GM10266 (cell line): ENCODE measurements around the gene P2RX2.

Experiments used
- DNase-seq: peaks from one replicate; pipeline ENCODE4 v3.0.0; 2012; ENCODE audit errors: extremely low spot score
- CTCF ChIP-seq: IDR thresholded peaks from 2 replicates; pipeline ENCODE4 v1.5.1; 2012; ENCODE audit warnings: mild to moderate bottlenecking, low read depth; ENCODE audit not compliant: control insufficient read depth, insufficient read depth; ENCODE audit errors: missing control alignments

The P2RX2 gene

GRCh38 chr12:132621657-132622435 is 3.3 kb downstream of the P2RX2 start:
- DNase-seq = no peak
- no peak for TF ChIP-seq CTCF

GRCh38 chr12:132622437-132623071 is 4.0 kb downstream of the P2RX2 start:
- no peak for DNase-seq
- no peak for TF ChIP-seq CTCF

GRCh38 chr12:132623072-132623869 is 4.7 kb downstream of the P2RX2 start:
- no peak for DNase-seq
- no peak for TF ChIP-seq CTCF

DNA sequence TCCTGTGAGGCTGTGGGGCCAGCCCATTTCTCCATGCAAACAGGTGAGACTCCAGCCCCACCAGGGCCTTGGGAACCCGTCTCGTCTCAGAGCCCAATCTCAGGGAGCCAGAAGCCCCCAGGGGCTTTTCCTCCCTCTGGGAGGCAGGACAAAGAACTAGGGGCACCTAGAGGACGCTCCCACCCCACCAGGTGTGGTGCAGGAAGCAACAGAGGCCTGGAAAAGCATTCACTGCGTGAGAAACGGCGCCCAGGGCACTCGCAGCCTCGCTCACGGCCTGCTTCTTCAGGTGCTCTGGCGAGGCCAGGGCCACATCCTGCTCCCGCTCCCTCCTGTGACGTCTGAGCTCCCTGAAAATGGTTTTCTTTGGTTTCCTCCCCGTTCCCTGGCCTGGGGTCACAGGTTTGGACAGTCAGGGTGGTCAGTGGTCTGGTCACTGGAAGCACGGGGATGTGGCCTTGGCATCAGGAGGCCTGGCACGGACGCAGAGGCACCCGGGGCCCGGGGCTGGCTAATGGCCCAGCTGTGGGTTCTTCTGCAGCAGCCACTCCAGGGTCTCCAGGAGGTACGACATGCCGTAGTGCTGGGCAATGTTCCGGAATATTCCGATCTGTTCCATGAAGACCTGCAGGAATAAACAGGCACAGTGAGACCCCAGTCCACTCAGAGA is 5.7 kb downstream of the P2RX2 start:
- DNase-seq = no peak
- TF ChIP-seq CTCF = no peak

DNA sequence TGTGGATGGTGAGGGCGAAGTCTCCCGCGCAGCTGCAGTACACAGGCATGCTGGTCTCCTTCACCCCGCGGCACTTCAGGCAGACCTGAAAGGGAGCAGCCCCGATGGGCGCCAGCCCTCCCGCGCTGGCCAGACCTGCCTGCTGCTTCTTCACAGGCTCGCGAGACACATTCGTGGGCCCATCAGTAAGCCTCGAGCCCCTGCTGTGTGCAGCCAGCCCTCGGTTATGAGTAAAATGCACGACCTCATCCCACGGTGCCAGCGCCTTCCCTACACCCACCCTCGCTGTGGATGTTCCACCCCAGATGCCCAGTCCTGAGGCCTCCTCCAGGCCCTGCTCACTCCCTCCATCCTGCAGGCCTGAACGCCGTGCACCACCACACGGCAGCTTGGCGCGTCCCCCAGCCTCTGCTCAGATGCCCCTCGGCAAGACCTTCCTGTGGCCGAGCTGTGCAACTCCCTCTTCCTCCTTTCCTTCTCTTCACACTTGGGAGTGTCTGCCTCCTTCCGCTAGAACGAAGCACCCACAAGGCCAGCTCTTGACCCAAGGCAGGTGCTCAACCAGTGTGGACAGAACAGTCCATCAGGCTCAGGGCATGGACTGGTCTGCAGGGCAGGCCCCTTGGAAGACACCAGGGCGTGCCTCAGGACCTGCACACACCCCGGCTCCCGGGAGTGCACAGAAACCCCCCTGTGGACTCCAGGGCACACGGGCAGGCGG is 6.5 kb downstream of the P2RX2 start:
- DNase-seq = no peak
- no peak for TF ChIP-seq CTCF

DNA sequence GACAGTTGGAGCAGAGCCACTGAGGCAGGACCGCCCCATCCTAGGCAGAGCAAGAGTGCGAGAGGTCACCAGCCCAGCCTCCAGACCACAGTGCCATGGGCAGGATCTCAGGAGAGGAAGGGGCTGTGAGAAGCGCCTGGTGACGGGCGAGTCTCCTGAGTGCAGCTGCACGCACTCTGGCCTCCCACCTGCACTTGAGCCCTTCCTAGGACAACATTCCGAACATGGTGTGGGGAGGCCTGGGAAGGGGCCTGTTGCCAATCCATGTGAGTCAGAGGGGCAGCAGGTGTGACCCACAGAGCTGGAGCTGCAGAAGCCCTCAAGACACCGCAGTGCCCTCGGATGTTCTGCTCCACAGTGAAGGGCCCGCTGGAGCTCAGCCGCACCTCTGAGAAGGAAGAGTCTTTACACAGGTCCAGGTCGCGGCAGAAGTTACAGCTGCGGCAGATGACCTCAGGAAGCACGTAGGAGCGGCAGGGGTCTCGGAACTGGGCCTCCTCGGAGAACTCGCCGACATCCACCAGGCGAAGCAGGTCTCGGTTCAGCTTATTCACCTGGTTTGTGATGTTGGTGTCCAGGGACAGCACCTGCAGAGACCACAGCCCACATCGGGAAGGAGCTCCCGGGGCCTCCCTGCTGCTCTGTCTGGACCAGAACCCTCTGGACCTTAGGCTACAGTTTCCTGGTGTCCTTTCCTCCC is 7.3 kb downstream of the P2RX2 start:
- no peak for TF ChIP-seq CTCF
- DNase-seq = no peak
